ENCODE results near the gene CAPN9. TPM values are rescaled to one million over a fixed set of nuclear protein-coding genes. Genes with fewer than 3 reads are reported as not detected.

CAPN9 gene
- total and polyA plus RNA-seq, 5 experiments from 2014 or later = not detected

Other genes starting within 250 kb of the CAPN9 start
- gene COG2, start 104.9 kb upstream of the CAPN9 start, total RNA-seq = 10 to 100 TPM; 48.0 to 50.2 TPM
- gene COG2, start 104.9 kb upstream of the CAPN9 start, polyA plus RNA-seq = 10 to 100 TPM; 30.4 to 40.4 (median 30.8) TPM
- gene AGT, start 33.3 kb upstream of the CAPN9 start, total RNA-seq = not detected
- not detected for gene AGT, start 33.3 kb upstream of the CAPN9 start, polyA plus RNA-seq
- gene C1orf198, start 121.1 kb downstream of the CAPN9 start, total RNA-seq = 1 to 10 TPM; 8.1 to 8.9 TPM
- gene C1orf198, start 121.1 kb downstream of the CAPN9 start, polyA plus RNA-seq = 1 to 10 TPM; 5.5 to 7.0 (median 5.9) TPM
- 10 to 100 TPM; 46.6 to 50.0 TPM for gene TTC13, start 231.5 kb downstream of the CAPN9 start, total RNA-seq
- gene TTC13, start 231.5 kb downstream of the CAPN9 start, polyA plus RNA-seq = 10 to 100 TPM in 1 of 3 donors, 1 to 10 TPM in 2; 6.9 to 10.4 (median 8.0) TPM
- 10 to 100 TPM; 10.6 to 13.4 TPM for gene ARV1, start 231.7 kb downstream of the CAPN9 start, total RNA-seq
- 10 to 100 TPM; 30.1 to 35.2 (median 30.9) TPM for gene ARV1, start 231.7 kb downstream of the CAPN9 start, polyA plus RNA-seq